OCI-LY1 (cell line): ENCODE data around the gene ELN.

ENCODE experiments used
- H2AFZ ChIP-seq: fragments of 200-600 bp; sonication (generic), shearing (Covaris generic); 2 replicates; pipeline ENCODE4 v1.6.0; 2014; ENCODE audit warnings: antibody characterized with exemption, mild to moderate bottlenecking, low read length
- H3F3A ChIP-seq: fragments of 200-600 bp; sonication (generic), shearing (Covaris generic); 2 replicates; pipeline ENCODE4 v1.6.0; 2014; ENCODE audit warnings: mild to moderate bottlenecking, antibody characterized with exemption, low read length, moderate library complexity; ENCODE audit not compliant: insufficient read depth
- H3K27ac ChIP-seq: fragments of 200-600 bp; sonication (generic); 2 replicates; pipeline ENCODE4 v1.5.1; 2014; ENCODE audit warnings: low read length, mixed run types, mild to moderate bottlenecking, low read depth; ENCODE audit not compliant: poor library complexity, severe bottlenecking
- H3K27me3 ChIP-seq: fragments of 200-600 bp; sonication (generic); 2 replicates; pipeline ENCODE4 v1.6.0; 2014; ENCODE audit warnings: antibody characterized with exemption, mild to moderate bottlenecking, low read length, moderate library complexity; ENCODE audit not compliant: insufficient read depth
- H3K36me3 ChIP-seq: fragments of 200-600 bp; sonication (generic); 2 replicates; pipeline ENCODE4 v1.6.1; 2014; ENCODE audit warnings: mild to moderate bottlenecking, antibody characterized with exemption, low read length, moderate library complexity, mixed read lengths; ENCODE audit not compliant: insufficient read depth
- H3K4me1 ChIP-seq: fragments of 200-600 bp; sonication (generic); 2 replicates; pipeline ENCODE4 v1.5.1; 2014; ENCODE audit warnings: mild to moderate bottlenecking, low read length, moderate library complexity; ENCODE audit not compliant: insufficient read depth, severe bottlenecking
- H3K4me2 ChIP-seq: fragments of 200-600 bp; sonication (generic), shearing (Covaris generic); 2 replicates; pipeline ENCODE4 v1.6.1; 2014; ENCODE audit warnings: low read length
- H3K4me3 ChIP-seq: fragments of 200-600 bp; sonication (generic); 2 replicates; pipeline ENCODE4 v1.5.1; 2014; ENCODE audit warnings: low read length, low read depth, mild to moderate bottlenecking, mixed read lengths; ENCODE audit not compliant: poor library complexity, severe bottlenecking
- H3K79me2 ChIP-seq: fragments of 200-600 bp; shearing (Covaris generic); 2 replicates; pipeline ENCODE4 v1.6.1; 2016; ENCODE audit warnings: mixed run types, low read length, mixed read lengths; ENCODE audit not compliant: insufficient read depth
- H3K9ac ChIP-seq: fragments of 200-600 bp; sonication (generic), shearing (Covaris generic); 2 replicates; pipeline ENCODE4 v1.6.1; 2014; ENCODE audit warnings: mild to moderate bottlenecking, low read length, mixed read lengths
- H3K9me2 ChIP-seq: fragments of 200-600 bp; sonication (generic), shearing (Covaris generic); 2 replicates; pipeline ENCODE4 v1.6.1; 2014; ENCODE audit warnings: low read depth, mild to moderate bottlenecking, low read length, mixed read lengths
- H3K9me3 ChIP-seq: fragments of 200-600 bp; shearing (Covaris generic); 2 replicates; pipeline ENCODE4 v1.6.1; 2014; ENCODE audit warnings: low read length, mixed read lengths
- H4K20me1 ChIP-seq: fragments of 200-600 bp; sonication (generic), shearing (Covaris generic); 2 replicates; pipeline ENCODE4 v1.6.0; 2016; ENCODE audit warnings: mild to moderate bottlenecking, low read length; ENCODE audit not compliant: insufficient read depth
- EZH2 ChIP-seq: fragments of 200-600 bp; sonication (generic), shearing (Covaris generic); IDR thresholded peaks from 2 replicates; pipeline ENCODE4 v1.8.0; 2017; ENCODE audit warnings: borderline replicate concordance, mixed run types, mild to moderate bottlenecking, antibody characterized with exemption, low read length, moderate library complexity, mixed read lengths
- TF ChIP-seq, protein P1 (sequence below): fragments of 200-600 bp; sonication (generic), shearing (Covaris generic); IDR thresholded peaks from 2 replicates; pipeline ENCODE4 v1.5.1; 2017; ENCODE audit warnings: mild to moderate bottlenecking, antibody characterized with exemption, low read length, moderate library complexity, mixed read lengths

Gene ELN

DNA sequence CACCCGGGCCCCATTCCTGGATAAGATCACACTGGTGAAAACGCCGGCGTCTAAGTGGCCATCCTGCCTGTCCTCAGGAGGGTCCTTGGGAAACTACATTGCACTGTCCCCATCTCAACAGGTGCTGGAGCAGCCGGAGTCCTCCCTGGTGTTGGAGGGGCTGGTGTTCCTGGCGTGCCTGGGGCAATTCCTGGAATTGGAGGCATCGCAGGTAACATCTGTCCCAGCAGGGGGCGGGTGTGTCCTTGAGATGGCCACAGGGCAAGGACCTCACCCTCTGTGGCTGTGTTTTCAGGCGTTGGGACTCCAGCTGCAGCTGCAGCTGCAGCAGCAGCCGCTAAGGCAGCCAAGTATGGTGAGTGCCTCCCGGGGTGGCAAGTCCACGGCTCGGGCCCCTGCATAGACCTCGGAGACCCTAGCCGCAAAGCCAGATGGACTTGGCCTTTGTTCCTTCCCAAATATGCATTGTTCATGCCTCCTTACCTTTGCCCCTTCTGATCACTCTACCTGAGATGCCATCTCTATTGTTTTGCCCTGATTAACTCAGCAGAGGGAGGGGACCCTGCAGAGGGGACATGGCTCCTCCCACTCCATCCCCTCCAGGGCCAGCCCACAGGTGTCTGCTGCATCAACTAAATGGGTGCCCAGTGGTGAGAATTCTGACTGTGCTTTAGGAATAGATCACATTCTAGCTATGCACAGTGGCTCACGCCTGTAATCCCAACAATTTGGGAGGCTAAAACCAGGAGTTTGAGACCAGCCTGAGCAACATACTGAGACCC, 23.8 kb downstream of the ELN start:
- H3K4me3 ChIP-seq, result no peak overlapping the region
- no peak overlapping the region for H2AFZ ChIP-seq
- H3K4me2 ChIP-seq, result no peak overlapping the region
- H3K9me2 ChIP-seq, result no peaks in the 10 kb centered on the region
- no peaks in the 10 kb centered on the region for H3K4me1 ChIP-seq
- no peaks in the 10 kb centered on the region for H3K36me3 ChIP-seq
- H3K27me3 ChIP-seq, result no peaks in the 10 kb centered on the region
- TF ChIP-seq, protein P1, sequence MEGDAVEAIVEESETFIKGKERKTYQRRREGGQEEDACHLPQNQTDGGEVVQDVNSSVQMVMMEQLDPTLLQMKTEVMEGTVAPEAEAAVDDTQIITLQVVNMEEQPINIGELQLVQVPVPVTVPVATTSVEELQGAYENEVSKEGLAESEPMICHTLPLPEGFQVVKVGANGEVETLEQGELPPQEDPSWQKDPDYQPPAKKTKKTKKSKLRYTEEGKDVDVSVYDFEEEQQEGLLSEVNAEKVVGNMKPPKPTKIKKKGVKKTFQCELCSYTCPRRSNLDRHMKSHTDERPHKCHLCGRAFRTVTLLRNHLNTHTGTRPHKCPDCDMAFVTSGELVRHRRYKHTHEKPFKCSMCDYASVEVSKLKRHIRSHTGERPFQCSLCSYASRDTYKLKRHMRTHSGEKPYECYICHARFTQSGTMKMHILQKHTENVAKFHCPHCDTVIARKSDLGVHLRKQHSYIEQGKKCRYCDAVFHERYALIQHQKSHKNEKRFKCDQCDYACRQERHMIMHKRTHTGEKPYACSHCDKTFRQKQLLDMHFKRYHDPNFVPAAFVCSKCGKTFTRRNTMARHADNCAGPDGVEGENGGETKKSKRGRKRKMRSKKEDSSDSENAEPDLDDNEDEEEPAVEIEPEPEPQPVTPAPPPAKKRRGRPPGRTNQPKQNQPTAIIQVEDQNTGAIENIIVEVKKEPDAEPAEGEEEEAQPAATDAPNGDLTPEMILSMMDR, result peak; percentile 41; the same call in 1 of the 2 replicates
- TF ChIP-seq EZH2, result no peak
- H3K27ac ChIP-seq, result no peak overlapping the region
- H3K79me2 ChIP-seq, result no peaks in the 10 kb centered on the region
- H3F3A ChIP-seq, result no peaks in the 10 kb centered on the region
- no peaks in the 10 kb centered on the region for H4K20me1 ChIP-seq
- H3K9me3 ChIP-seq, result no peaks in the 10 kb centered on the region
- no peak overlapping the region for H3K9ac ChIP-seq

DNA sequence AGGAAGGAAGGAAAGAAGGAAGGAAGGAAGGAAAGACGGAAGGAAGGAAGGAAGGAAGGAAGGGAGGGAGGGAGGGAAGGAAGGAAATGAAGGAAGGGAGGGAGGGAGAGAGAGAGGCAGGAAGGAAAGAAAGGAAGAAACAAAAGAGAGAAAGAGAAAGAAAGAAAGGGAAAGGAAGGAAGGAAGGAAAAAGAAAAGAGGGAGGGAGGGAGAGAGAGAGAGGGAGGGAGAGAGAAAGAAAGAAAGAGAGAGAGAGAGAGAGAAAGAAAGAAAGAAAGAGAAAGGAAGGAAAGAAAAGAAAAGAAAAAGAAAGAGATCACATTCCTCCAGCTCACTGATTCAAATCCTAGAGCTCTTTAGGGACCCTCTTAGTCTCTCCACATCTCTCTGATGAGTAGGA, 24.7 kb downstream of the ELN start:
- Histone ChIP-seq H3K4me1 (no peaks in the 10 kb centered on the region), H3K79me2 (no peaks in the 10 kb centered on the region)

DNA sequence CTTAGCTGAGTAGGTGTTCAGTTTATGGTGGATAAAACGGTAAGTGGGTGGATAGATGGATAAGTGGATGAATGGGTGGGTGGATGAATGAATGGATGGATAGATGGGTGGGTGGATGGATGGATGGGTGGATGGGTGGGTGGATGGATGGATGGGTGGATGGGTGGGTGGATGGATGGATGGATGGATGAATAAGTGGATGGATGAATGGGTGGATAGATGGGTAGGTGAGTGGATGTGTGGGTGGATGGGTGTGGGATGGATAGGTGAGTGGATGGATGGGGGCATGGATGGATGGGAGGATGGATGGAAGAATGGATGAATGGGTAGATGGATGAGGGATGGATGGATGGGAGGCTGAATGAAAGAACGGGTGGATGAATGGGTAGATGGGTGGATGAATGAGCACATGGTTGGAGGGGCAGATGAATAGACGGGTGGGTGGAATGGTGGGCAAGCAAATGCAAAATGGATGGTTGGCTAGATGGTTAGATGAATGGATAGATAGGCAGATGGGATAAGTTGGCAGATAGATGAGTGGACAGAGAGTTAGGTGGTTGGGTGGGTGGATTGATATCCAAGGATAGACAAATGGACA, 25.7 kb downstream of the ELN start:
- no peak overlapping the region for H3K9ac ChIP-seq
- no peaks in the 10 kb centered on the region for H3K9me3 ChIP-seq
- no peaks in the 10 kb centered on the region for H3K4me1 ChIP-seq
- H4K20me1 ChIP-seq, result no peaks in the 10 kb centered on the region
- H3K27ac ChIP-seq, result no peak overlapping the region
- no peaks in the 10 kb centered on the region; the same call in 1 of the 2 replicates for H3K27me3 ChIP-seq
- no peak overlapping the region for H3K4me3 ChIP-seq
- no peaks in the 10 kb centered on the region for H3K36me3 ChIP-seq
- H2AFZ ChIP-seq, result no peak overlapping the region
- TF ChIP-seq, protein P1, result no peak
- TF ChIP-seq EZH2, result no peak
- no peaks in the 10 kb centered on the region for H3K9me2 ChIP-seq
- no peak overlapping the region for H3K4me2 ChIP-seq
- H3K79me2 ChIP-seq, result no peaks in the 10 kb centered on the region
- no peaks in the 10 kb centered on the region for H3F3A ChIP-seq

More for the DNA sequence above, 24.7 kb downstream of the ELN start:
- Histone ChIP-seq H2AFZ (no peak overlapping the region), H3K27ac (no peak overlapping the region), H3F3A (no peaks in the 10 kb centered on the region), H3K27me3 (no peaks in the 10 kb centered on the region; the same call in 1 of the 2 replicates), H4K20me1 (no peaks in the 10 kb centered on the region), H3K9me3 (no peaks in the 10 kb centered on the region), H3K4me2 (no peak overlapping the region), H3K9me2 (no peaks in the 10 kb centered on the region), H3K4me3 (no peak overlapping the region), H3K9ac (no peak overlapping the region), H3K36me3 (no peaks in the 10 kb centered on the region)
- TF ChIP-seq, protein P1, result no peak
- TF ChIP-seq EZH2, result no peak
